Stimulated activated CD4-positive, alpha-beta T cell treated with anti-CD3 and anti-CD28 coated beads, Interleukin-1b, Interleukin-23, amount 100 ng/mL, for 24 hours (primary cell): ENCODE data around the gene ADAMTS2.

Experiments
- DNase-seq, 4 experiments: peaks; one replicate each; pipeline ENCODE4 v3.0.0-alpha.2; 2020; ENCODE audit warnings: low read depth in 4 of 4, low spot score in 1 of 4

ADAMTS2 gene

DNA sequence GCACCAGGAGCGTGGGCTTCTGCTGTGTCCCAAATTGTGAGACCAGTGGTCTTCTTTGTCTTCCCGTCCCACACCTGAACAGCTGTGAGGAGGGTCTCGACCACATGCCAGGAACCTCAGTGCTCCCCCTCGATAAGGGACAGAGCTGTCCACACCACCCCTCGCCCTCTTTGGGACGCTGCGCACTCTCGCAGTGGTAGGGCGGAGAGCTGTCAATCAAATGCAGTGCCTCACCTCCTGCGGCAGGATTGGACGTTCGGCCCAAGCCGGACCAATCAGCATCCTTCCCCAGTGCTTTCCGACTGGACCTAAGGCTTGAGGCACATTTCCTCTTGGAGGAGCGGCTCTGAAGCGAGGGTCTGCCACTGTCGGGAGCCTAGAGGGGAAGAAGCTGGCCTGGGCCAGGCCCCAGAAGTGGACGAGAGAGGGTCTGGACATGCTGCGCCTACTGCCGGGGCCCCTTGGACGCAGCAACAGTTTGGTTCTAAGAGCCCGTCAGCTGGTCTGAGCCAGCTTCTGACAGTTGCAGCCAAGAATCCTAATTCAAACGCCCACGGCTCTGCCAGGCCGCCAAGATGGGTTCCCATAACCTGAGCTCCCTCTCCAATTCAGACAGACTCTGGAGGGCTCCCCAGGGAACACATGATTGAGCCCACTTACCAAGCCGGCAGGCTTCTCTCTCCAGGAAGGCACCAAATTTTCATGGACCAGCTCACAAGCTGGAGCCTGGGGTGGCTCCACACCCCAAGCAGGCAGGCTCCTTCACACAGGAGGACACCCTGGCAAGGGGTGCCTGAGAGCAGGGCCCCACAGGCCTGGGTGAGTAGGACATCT is 28.1 kb upstream of the ADAMTS2 start:
- no peak for DNase-seq

GRCh38 chr5:179371681-179372680 is 26.7 kb upstream of the ADAMTS2 start:
- DNase-seq = no peak

GRCh38 chr5:179371121-179371510 is 25.9 kb upstream of the ADAMTS2 start:
- no peak for DNase-seq

GRCh38 chr5:179370490-179371120 is 25.3 kb upstream of the ADAMTS2 start:
- DNase-seq = no peak

DNA sequence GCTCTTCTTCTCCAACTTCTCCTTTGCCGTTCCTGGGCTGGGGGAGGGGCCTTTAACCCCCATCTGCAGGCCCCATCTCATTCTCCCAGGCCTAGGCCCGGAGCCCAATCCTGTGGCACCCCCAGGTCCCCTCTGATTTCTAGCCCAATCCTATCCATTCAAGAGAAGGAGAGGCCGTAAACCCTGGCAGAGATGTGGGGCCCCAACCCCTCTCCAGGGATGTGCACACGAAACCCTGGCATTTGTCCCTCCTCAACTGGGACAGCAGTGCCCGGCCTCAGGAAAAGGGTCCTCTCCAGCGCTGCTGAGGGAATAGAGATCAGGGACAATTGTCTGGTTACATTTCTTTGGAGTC is 24.2 kb upstream of the ADAMTS2 start:
- no peak for DNase-seq

GRCh38 chr5:179368806-179369529 is 23.7 kb upstream of the ADAMTS2 start:
- no peak for DNase-seq

DNA sequence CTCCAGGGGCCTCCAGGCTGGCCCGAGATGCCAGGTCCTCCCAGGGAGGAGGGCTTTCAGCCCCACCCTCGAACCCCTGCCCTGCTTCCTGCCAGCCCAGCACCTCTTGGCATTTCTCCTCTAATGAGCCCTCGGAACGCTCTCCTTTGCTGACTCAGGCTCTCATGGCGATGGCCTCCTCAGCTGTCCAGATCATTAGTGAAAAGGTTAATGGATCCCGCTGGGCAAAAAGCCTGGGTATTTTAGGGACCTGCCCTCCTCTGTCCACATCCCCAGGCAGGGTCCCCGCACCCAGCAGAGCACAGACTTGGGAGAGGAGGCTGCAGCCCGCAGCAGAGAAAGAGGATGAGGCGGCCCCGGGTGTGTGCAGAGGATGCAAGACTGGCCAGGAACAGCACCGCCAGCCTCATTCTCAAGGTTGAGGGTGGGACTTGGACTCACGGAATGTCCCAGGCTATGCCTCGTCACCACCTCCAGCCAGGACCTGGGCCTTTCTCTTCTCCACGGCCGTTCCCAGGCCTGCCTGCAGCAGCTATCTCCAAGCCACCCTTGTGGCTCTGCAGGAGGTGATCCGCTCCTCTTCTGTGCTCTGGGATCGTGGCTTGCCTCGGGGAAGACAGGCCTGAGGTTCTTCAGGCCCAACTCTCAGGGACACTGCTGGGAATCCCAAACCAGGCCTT is 23.0 kb upstream of the ADAMTS2 start:
- no peak for DNase-seq

DNA sequence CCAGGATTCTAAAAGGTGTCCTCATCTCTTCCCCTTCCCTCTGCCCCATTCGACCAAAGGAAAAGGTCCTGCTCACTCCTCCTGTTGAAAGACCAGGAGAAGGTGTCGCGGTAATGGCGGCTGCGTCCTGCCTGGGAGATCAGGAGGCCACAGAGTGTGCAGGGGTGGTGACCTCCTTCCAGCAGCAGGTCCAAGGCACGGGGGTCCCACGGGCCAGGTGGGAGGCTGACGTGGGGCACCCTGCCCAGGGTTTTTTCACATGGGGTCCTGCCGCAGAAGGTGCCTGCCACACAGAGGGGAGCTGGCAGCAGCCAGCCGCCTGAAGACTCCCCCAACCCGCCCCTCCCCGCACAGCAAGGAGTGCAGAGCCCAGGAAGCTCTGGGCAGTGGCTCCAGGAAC is 22.2 kb upstream of the ADAMTS2 start:
- no peak for DNase-seq

DNA sequence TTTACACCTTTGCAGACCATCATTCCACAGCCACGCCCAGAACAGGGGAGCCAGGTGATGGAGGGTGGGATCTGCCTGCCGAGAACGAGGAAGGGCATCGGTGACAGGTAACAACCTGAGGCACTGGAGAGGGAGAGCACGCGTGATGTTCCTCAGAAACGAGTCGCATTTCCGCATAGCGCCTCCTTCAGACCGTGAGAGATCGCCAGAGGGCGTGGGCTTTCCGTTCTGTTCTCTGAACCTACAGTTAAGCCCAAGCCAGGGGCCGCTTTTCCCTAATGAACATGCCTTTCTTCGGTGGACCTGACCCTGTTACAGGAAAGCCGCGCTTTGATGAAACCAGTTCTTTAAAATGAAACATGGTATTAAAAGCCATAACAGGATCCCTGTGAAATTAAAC is 17.1 kb upstream of the ADAMTS2 start:
- DNase-seq = no peak

DNA sequence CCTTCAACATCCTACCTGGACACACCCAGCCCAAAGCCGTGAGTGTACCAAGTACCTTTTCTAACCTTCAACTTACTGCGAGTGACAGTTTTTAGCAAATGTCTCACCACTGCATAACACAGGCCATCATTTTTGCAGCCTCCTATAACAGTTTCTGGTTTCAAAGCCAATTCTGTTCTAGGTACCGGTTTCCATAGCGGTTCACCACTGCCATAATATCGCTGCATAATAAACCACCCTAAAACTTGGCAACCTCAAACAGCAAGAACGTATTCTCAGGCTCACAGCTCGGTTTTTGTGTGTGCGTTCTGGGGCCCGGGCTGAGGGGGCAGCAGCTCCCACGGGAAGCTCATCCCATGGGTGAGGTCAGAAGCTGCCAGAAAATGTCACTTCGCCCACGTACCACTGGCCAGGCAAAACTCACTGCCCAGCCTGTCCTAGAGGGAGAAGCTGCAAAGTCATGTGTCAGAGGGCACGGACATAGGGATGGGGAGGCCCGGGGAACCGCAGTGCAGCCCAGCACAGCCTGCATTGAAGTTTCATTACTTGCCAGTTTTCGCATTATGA is 15.9 kb upstream of the ADAMTS2 start:
- no peak for DNase-seq

DNA sequence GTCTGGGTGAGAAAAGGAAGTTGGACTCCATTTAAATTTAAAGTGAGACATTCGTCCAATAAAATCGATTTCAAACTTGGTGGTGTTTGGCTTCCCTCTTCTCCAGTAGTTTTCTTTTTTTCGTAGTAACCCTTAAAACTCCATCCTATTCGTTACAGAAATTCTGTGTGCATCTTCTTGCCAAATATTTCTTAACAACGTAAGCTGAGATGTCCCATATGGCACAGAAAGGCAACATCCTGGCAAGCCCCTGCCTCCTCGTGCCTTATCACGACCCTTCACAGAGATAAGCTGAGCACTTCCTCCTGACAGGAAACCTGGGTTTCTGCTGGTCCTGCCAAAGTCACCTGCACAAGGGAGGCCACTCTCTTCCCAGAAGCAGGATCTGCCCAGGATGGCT is 11.8 kb upstream of the ADAMTS2 start:
- no peak for DNase-seq

- no peak for DNase-seq
Observed at GRCh38 chr5:179355976-179356974, 11.0 kb upstream of the ADAMTS2 start.

GRCh38 chr5:179354305-179354882 is 9.1 kb upstream of the ADAMTS2 start:
- no peak for DNase-seq

GRCh38 chr5:179348843-179349242 is 3.6 kb upstream of the ADAMTS2 start:
- no peak for DNase-seq

DNA sequence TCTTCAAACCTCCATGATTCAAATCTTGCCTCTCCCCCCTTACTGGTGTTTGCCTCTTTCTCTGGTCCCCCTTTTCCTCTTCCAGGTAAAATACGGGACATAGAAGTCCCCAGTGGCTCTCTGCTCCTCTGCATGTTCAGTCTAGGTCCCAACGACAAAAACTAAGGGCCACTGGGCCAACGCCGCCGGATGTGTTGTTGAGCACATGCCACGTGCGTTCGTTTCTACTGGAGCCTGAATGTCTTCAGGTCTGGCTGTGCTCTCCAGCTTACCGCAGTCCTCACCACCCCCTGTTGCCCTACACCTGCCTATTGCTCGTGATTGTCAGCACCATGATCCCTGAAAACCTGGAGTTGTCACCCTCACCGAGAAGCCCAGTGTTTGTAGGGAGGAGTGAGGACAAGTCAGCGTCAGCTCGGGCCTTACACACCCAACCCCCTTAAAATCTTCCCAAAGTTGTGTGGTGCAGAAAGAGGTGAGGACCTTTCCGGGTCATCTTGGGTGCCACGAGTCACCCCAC is 2.8 kb upstream of the ADAMTS2 start:
- no peak for DNase-seq

DNA sequence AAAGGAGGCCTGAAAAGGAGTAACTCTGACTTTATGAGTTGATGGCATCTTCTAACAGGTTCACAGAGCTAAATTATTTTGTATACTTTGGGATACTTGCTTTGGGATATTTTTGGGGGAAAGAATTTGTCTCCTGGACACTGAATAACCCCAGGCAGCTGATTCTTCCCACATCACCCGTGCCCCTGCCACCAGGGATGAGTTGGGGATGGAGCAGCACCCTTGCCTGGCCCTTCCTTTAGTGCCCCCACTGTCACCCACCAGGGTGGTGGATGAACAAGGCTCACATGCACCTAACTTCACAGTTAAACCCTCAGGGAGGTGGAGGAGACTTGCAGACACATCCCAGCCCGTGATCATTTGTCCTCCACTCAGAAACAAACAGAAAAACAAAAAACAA is 2.3 kb upstream of the ADAMTS2 start:
- no peak for DNase-seq

- DNase-seq = no peak
Observed at GRCh38 chr5:179346875-179347274, 1.6 kb upstream of the ADAMTS2 start.

GRCh38 chr5:179346401-179346800 is 1.1 kb upstream of the ADAMTS2 start:
- DNase-seq = no peak

GRCh38 chr5:179345183-179345432 is 153 bp downstream of the ADAMTS2 start:
- DNase-seq = no peak
